ENCODE measurements around the gene CEACAM21.

DNA sequence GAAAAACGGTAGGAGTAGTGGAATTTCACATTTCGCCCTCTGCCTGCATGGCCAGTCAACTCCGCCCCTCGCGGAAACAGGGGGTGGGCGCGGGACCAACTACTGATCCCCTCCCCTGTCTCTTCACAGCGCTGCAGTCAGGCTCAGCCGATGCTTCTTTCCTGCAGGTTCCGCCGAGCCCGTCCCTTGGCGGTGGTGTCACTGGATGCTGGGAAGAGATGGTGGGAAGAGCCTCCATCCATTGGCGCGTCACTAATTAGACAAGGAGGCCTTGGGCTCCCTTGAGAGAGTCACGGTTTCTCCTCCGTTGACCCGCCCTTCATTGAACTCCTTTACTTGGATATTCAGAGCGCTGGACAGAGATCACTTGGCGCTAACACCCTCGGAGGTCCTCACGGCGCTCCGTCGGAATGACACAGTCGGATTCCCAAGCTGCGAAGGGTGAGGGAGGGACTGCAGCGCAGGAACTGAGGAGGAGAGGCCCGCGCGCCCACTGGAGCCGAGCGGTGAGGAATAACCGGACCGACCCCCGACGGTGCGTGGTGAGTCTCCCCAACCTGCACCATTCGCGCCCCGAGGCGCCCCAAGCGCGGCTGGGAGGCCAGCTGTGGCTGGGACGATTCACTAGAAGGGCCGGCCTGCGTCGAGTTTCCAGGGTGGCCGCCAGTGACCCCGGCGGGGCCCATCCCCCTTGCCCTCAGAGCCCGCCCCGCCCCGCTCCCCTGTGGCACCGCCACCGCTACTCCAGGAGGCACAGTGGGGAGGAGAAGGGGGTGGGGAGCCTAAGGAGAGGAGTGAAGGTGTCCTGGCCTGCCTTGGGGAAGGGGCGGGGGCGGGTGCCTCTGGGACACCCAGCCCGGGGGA lies 11.2 kb upstream of the CEACAM21 start:
- TF ChIP-seq RXRA (IDR thresholded peaks at IDR 0.05; ENCODE audit: borderline replicate concordance, low read depth) (no peak), JUND (IDR thresholded peaks at IDR 0.05) (no peak), EZH2phosphoT487 (IDR thresholded peaks at IDR 0.05; ENCODE audit: borderline replicate concordance, low read depth) (no peak; the same call in 1 of the 2 replicates), SIN3A (IDR thresholded peaks at IDR 0.05; ENCODE audit: borderline replicate concordance, low read depth, low read length) (no peak), FOXM1 (IDR thresholded peaks at IDR 0.05; ENCODE audit: low read depth) (no peak), TAF1 (IDR thresholded peaks at IDR 0.05; ENCODE audit: borderline replicate concordance, low read depth, low read length) (no peak)
- TF ChIP-seq, protein P1, sequence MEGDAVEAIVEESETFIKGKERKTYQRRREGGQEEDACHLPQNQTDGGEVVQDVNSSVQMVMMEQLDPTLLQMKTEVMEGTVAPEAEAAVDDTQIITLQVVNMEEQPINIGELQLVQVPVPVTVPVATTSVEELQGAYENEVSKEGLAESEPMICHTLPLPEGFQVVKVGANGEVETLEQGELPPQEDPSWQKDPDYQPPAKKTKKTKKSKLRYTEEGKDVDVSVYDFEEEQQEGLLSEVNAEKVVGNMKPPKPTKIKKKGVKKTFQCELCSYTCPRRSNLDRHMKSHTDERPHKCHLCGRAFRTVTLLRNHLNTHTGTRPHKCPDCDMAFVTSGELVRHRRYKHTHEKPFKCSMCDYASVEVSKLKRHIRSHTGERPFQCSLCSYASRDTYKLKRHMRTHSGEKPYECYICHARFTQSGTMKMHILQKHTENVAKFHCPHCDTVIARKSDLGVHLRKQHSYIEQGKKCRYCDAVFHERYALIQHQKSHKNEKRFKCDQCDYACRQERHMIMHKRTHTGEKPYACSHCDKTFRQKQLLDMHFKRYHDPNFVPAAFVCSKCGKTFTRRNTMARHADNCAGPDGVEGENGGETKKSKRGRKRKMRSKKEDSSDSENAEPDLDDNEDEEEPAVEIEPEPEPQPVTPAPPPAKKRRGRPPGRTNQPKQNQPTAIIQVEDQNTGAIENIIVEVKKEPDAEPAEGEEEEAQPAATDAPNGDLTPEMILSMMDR (IDR thresholded peaks at IDR 0.05): no peak
- TF ChIP-seq, protein P2, sequence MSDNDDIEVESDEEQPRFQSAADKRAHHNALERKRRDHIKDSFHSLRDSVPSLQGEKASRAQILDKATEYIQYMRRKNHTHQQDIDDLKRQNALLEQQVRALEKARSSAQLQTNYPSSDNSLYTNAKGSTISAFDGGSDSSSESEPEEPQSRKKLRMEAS (IDR thresholded peaks at IDR 0.05; ENCODE audit: low read depth): no peak
- TF ChIP-seq, protein P3, sequence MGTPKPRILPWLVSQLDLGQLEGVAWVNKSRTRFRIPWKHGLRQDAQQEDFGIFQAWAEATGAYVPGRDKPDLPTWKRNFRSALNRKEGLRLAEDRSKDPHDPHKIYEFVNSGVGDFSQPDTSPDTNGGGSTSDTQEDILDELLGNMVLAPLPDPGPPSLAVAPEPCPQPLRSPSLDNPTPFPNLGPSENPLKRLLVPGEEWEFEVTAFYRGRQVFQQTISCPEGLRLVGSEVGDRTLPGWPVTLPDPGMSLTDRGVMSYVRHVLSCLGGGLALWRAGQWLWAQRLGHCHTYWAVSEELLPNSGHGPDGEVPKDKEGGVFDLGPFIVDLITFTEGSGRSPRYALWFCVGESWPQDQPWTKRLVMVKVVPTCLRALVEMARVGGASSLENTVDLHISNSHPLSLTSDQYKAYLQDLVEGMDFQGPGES (IDR thresholded peaks at IDR 0.05; ENCODE audit: low read depth, low read length): no peak
